RWPE1 (cell line): ENCODE data around the gene INTS12.
"Not testable (repeated sequence)": the region's sequence is repeated elsewhere in the genome, so short reads cannot be mapped to it uniquely, and the experiment has no call there.

Experiments
- CTCF ChIA-PET: fragments of 350-600 bp; sonication (Branson Sonifier 250); formaldehyde crosslinking; extraction: SDS; loops from one replicate; lab custom pipeline; 2021; lab: Yijun Ruan, JAX
- POLR2A ChIA-PET: fragments of 400-600 bp; formaldehyde crosslinking; extraction: SDS; loops from one replicate; lab custom pipeline; 2020; ENCODE audit warnings: antibody characterized with exemption; ENCODE audit not compliant: low non-redundant PET; lab: Yijun Ruan, JAX
- DNase-seq: peaks from one replicate; pipeline ENCODE4 v3.0.0; 2012; ENCODE audit warnings: low spot score
- H3K27ac ChIP-seq: fragments of 450-650 bp; 2 replicates; pipeline ENCODE4 v1.5.1; 2017
- CTCF ChIP-seq: fragments of 450-650 bp; conservative IDR thresholded peaks from 2 replicates; pipeline ENCODE4 v1.5.1; 2017; ENCODE audit warnings: low read depth, mild to moderate bottlenecking

The INTS12 gene

GRCh38 chr4:105708181-105709080 lies at the start of gene INTS12, which contains the start of gene GSTCD:
TSS of gene INTS12 (minus strand) at chr4:105708689. CDS start at chr4:105700005, 8,684 bp downstream.
TSS of gene GSTCD (plus strand) at chr4:105708784. CDS start at chr4:105717614, 8,830 bp downstream.
- TF ChIP-seq CTCF, result no peak
- peak within 1 kb of the TSS; percentile 92 for H3K27ac ChIP-seq
- peak; percentile 88 for DNase-seq
- ChIA-PET CTCF (interaction anchor here (0.7 to 0.8 kb wide), 2 partner anchors 27 to 188 kb away, joined by 3 to 4 read pairs; no protein-coding TSS in a partner anchor), POLR2A (no interaction called here)

- no peak overlapping the region for H3K27ac ChIP-seq
- no peak for TF ChIP-seq CTCF
- ChIA-PET POLR2A (no interaction called here), CTCF (no interaction called here)
- no peak for DNase-seq
These were observed 46.9 kb upstream of the INTS12 start for GRCh38 chr4:105755375-105755774.

- CTCF ChIA-PET, result interaction anchor here (0.6 kb wide), 2 partner anchors 158 to 449 kb away, joined by 3 to 6 read pairs; no protein-coding TSS in a partner anchor
These were observed 44.9 kb upstream of the INTS12 start for GRCh38 chr4:105753361-105753760.

GRCh38 chr4:105751718-105752299 lies 43.3 kb upstream of the INTS12 start:
- ChIA-PET CTCF (interaction anchor here (0.6 to 1.2 kb wide), 3 partner anchors 11 to 386 kb away, joined by 3 read pairs; no protein-coding TSS in a partner anchor), POLR2A (no interaction called here)
- DNase-seq, result no peak
- H3K27ac ChIP-seq, result no peak overlapping the region
- TF ChIP-seq CTCF, result no peak

More at GRCh38 chr4:105753361-105753760, 44.9 kb upstream of the INTS12 start:
- no peak overlapping the region for H3K27ac ChIP-seq
- POLR2A ChIA-PET, result no interaction called here
- no peak for TF ChIP-seq CTCF
- DNase-seq, result no peak

GRCh38 chr4:105748222-105748621 lies 39.7 kb upstream of the INTS12 start:
- H3K27ac ChIP-seq, result no peak overlapping the region
- CTCF ChIA-PET, result no interaction called here
- no peak for TF ChIP-seq CTCF
- no peak for DNase-seq
- POLR2A ChIA-PET, result no interaction called here

- no peak for TF ChIP-seq CTCF
- ChIA-PET CTCF (no interaction called here), POLR2A (no interaction called here)
- no peak overlapping the region for H3K27ac ChIP-seq
- no peak for DNase-seq
These were observed 33.1 kb upstream of the INTS12 start for GRCh38 chr4:105741548-105741947.

GRCh38 chr4:105735217-105735616 lies 26.7 kb upstream of the INTS12 start:
- DNase-seq, H3K27ac ChIP-seq, POLR2A ChIA-PET: not testable (repeated sequence)
- CTCF ChIA-PET, result interaction anchor here (0.6 to 0.7 kb wide), 2 partner anchors 21 to 27 kb away, joined by 4 read pairs; no protein-coding TSS in a partner anchor

- DNase-seq, POLR2A ChIA-PET, H3K27ac ChIP-seq, CTCF ChIA-PET: not testable (repeated sequence)
These were observed 21.4 kb upstream of the INTS12 start for GRCh38 chr4:105729895-105730294.
